ENCODE data around the gene GABARAPL2.

GRCh38 chr16:75624921-75625334 lies 58.7 kb downstream of the GABARAPL2 start:
- TF ChIP-seq, protein P1, sequence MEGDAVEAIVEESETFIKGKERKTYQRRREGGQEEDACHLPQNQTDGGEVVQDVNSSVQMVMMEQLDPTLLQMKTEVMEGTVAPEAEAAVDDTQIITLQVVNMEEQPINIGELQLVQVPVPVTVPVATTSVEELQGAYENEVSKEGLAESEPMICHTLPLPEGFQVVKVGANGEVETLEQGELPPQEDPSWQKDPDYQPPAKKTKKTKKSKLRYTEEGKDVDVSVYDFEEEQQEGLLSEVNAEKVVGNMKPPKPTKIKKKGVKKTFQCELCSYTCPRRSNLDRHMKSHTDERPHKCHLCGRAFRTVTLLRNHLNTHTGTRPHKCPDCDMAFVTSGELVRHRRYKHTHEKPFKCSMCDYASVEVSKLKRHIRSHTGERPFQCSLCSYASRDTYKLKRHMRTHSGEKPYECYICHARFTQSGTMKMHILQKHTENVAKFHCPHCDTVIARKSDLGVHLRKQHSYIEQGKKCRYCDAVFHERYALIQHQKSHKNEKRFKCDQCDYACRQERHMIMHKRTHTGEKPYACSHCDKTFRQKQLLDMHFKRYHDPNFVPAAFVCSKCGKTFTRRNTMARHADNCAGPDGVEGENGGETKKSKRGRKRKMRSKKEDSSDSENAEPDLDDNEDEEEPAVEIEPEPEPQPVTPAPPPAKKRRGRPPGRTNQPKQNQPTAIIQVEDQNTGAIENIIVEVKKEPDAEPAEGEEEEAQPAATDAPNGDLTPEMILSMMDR (IDR thresholded peaks at IDR 0.05; ENCODE audit: poor library complexity, severe bottlenecking): no peak
- TF ChIP-seq MXI1 (conservative IDR thresholded peaks at IDR 0.05; ENCODE audit: poor library complexity, severe bottlenecking) (no peak), REST (IDR thresholded peaks at IDR 0.05; ENCODE audit: borderline replicate concordance) (no peak), EZH2 (IDR thresholded peaks at IDR 0.05; ENCODE audit: borderline replicate concordance, insufficient read depth, low read length, poor library complexity, severe bottlenecking) (no peak), EP300 (conservative IDR thresholded peaks at IDR 0.05; ENCODE audit: poor library complexity, severe bottlenecking) (no peak)

Data from neural cell (in vitro differentiated cells).